Psoas muscle (tissue), 8 donors: ENCODE measurements around the gene FBRS. TPM values are rescaled to one million over a fixed set of nuclear protein-coding genes. Genes with fewer than 3 reads are reported as not detected.

Experiments used
- ATAC-seq, 4 donors: fragments of 200-7000 bp; cut with Tn5 transposase; one replicate each; pipeline ENCODE4 v1.9.1; 2020; ENCODE audit warnings: moderate library complexity in 3 of 4, mild to moderate bottlenecking in 2 of 4
- DNase-seq, 2 donors: peaks; one replicate each; pipeline ENCODE4 v3.0.0-alpha.2; 2020
- H3K27ac ChIP-seq: fragments of 200-600 bp; one replicate; pipeline ENCODE4 v1.8.0; 2022
- H3K27me3 ChIP-seq, 3 donors: fragments of 200-600 bp in 1 of 3; one replicate each; pipeline versions ENCODE4 v1.6.1 to v1.8.0; 2013 to 2022; ENCODE audit warnings: low read length in 2 of 3, mild to moderate bottlenecking in 2 of 3, moderate library complexity in 1 of 3; ENCODE audit not compliant: insufficient read depth in 3 of 3
- H3K36me3 ChIP-seq, 2 donors: fragments of 200-600 bp in 1 of 2; one replicate each; pipeline versions ENCODE4 v1.6.1 to v1.8.0; 2013 to 2022; ENCODE audit warnings: low read depth in 1 of 2, mild to moderate bottlenecking in 1 of 2, moderate library complexity in 1 of 2; ENCODE audit not compliant: insufficient read depth in 1 of 2
- H3K4me1 ChIP-seq: fragments of 200-600 bp; one replicate; pipeline ENCODE4 v1.8.0; 2022
- H3K4me3 ChIP-seq: fragments of 200-600 bp; one replicate; pipeline ENCODE4 v1.8.0; 2022; ENCODE audit warnings: mild to moderate bottlenecking
- H3K9me3 ChIP-seq: fragments of 200-600 bp; one replicate; pipeline ENCODE4 v1.8.0; 2022
- CTCF ChIP-seq: fragments of 200-600 bp; IDR thresholded peaks from one replicate; pipeline ENCODE4 v1.8.0; 2022; ENCODE audit warnings: antibody characterized with exemption
- whole genome bisulfite sequencing, 3 donors: extraction: QIAGEN DNeasy Blood & Tissue Kit; methylation state at CpG; one replicate each; pipeline versions ENCODE4 v1.1.6 to v1.1.7; 2013; 5-methylcytosine and 5-hydroxymethylcytosine counted together
- intact Hi-C, 2 donors: fragments of 100-400 bp; cut with DNase I; formaldehyde crosslinking; loops; one replicate each; pipeline versions ENCODE4 v1.11.0 to v1.14.2; 2022
- polyA plus RNA-seq, 3 donors: library from polyadenylated mRNA; stranded (reverse); fragments of 200-250 nt; gene quantifications; one replicate each; pipeline ENCODE4 v1.2.3, GENCODE V29; 2013
- total RNA-seq, 4 donors: library from RNA; stranded (reverse); fragmentation: NEBNext Ultra II Directional in 2 of 4; extraction: Animal tissue kit (Norgen Biotek cat#: 25700) in 2 of 4; gene quantifications; one replicate each; pipeline versions ENCODE4 v1.2.1 to v1.2.4, GENCODE V29; 2021 to 2023
- donor health status: healthy with polysubstance abuse.
- donor health status: DM: no; HTN: no; CAD: no; lungs with moderate emphysema.
- donor health status: Bipolar disorder and iron deficiency.
- donor health status: healthy.
- donor health status: DM: yes; HTN: yes; CAD: no.
- donor health status: DM: no; HTN: no; CAD: no.
- donor health status: DM: no; HTN: no; CAD: no.
- donor health status: DM: yes; HTN: yes; CAD: no.

FBRS gene
- total and polyA plus RNA-seq, 7 donors: 24.8 to 58.5 (median 35.5) TPM

GRCh38 chr16:30667361-30667905 is 9.2 kb downstream of the FBRS start:
- peaks cover 31 to 85% of the 10 kb centered on the region in 2 donors for H3K36me3 ChIP-seq
- no peaks in the 10 kb centered on the region for H3K27me3 ChIP-seq
- ATAC-seq: peak in 3 of 4 donors; percentile 23 to 29 (median 28)
- H3K27ac ChIP-seq: peak overlapping the region; percentile 30
- TF ChIP-seq CTCF: no peak
- no peak for DNase-seq
- no peak overlapping the region for H3K4me3 ChIP-seq
- no peaks in the 10 kb centered on the region for H3K9me3 ChIP-seq
- peaks cover 16% of the 10 kb centered on the region for H3K4me1 ChIP-seq
- 75 to 90% (median 86%) methylated on average over 11 of the region's 11 CpGs for WGBS, 3 donors
- intact Hi-C loops: no loop called here

- H3K27me3 ChIP-seq: no peaks in the 10 kb centered on the region
- DNase-seq (no peak), ATAC-seq (no peak)
- H3K27ac ChIP-seq: no peak overlapping the region
- intact Hi-C loops: loop anchor here in 1 of 2 donors (2.0 kb wide), 1 partner anchor 22 kb away; no protein-coding TSS in a partner anchor
- TF ChIP-seq CTCF: no peak
- H3K4me1 ChIP-seq: peaks cover 10% of the 10 kb centered on the region
- no peak overlapping the region for H3K4me3 ChIP-seq
- peaks cover 31 to 75% of the 10 kb centered on the region in 2 donors for H3K36me3 ChIP-seq
- H3K9me3 ChIP-seq: no peaks in the 10 kb centered on the region
- WGBS, 3 donors: 84 to 86% (median 86%) methylated on average over 9 to 12 of the region's 12 CpGs
Observed at GRCh38 chr16:30668393-30668792, 10.2 kb downstream of the FBRS start.

- Histone ChIP-seq H3K4me3 (no peak overlapping the region), H3K36me3 (peaks cover 31 to 69% of the 10 kb centered on the region in 2 donors), H3K9me3 (no peaks in the 10 kb centered on the region), H3K27me3 (no peaks in the 10 kb centered on the region), H3K4me1 (peaks cover 8% of the 10 kb centered on the region), H3K27ac (no peak overlapping the region)
- ATAC-seq: no peak
- DNase-seq: no peak
- intact Hi-C loops: loop anchor here in 1 of 2 donors (2.0 kb wide), 1 partner anchor 22 kb away; no protein-coding TSS in a partner anchor
- TF ChIP-seq CTCF: no peak
- 85 to 88% (median 86%) methylated on average over 22 to 41 of the region's 41 CpGs for WGBS, 3 donors
Observed at GRCh38 chr16:30669026-30669902, 11.0 kb downstream of the FBRS start.

- ATAC-seq: peak in 2 of 4 donors; percentile 6 to 19
- Histone ChIP-seq H3K4me3 (no peak overlapping the region), H3K9me3 (no peaks in the 10 kb centered on the region), H3K27ac (no peak overlapping the region), H3K4me1 (peaks cover 8% of the 10 kb centered on the region), H3K36me3 (peaks cover 31 to 60% of the 10 kb centered on the region in 2 donors), H3K27me3 (no peaks in the 10 kb centered on the region)
- DNase-seq: no peak
- no peak for TF ChIP-seq CTCF
- intact Hi-C loops: loop anchor here in 1 of 2 donors (2.0 kb wide), 1 partner anchor 21 kb away; no protein-coding TSS in a partner anchor
- WGBS, 3 donors: 79 to 84% (median 80%) methylated on average over 14 of the region's 14 CpGs
Observed at GRCh38 chr16:30669903-30670824, 11.9 kb downstream of the FBRS start.
